ENCODE results near the gene MMP1. TPM values are rescaled to one million over a fixed set of nuclear protein-coding genes. Genes with fewer than 3 reads are reported as not detected.

Gene MMP1
- total RNA-seq, 1 experiment from 2014 or later = not detected

DNA sequence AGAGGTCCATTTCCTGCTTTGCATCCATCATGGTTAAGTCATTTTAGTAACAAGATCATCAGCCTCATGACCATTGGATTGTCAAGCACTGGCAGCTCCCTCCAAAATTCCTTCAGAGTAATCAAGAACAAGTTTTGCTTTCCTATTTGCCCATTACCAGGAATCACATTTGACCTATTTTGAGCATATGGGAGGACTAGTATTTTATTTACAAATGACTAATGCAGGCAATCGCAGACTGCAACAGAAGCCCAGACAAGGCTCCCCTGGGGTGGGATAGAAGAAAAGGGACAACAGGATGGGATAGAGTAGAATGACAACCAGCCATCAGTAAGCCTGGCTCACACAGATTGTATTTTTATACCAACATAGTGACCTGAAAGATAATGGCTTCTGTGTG is 26.6 kb downstream of the MMP1 start:
- Histone ChIP-seq H3K9ac (ENCODE audit: low read length) (no peak overlapping the region), H3K27me3 (ENCODE audit: insufficient read depth, low read length) (no peaks in the 10 kb centered on the region; the same call in 1 of the 2 replicates), H4K20me1 (ENCODE audit: insufficient read depth) (no peaks in the 10 kb centered on the region), H3K79me2 (ENCODE audit: insufficient read depth, low read length) (no peaks in the 10 kb centered on the region), H3K4me1 (ENCODE audit: control insufficient read depth in 1 of 2, insufficient read depth in 2 of 2, low read length in 2 of 2) (no peaks in the 10 kb centered on the region), H2AFZ (ENCODE audit: low read depth, low read length, poor library complexity, severe bottlenecking) (no peak overlapping the region), H3K27ac (ENCODE audit: low read depth, low read length) (no peak overlapping the region), H3K4me2 (ENCODE audit: low read length) (no peak overlapping the region), H3K9me2 (ENCODE audit: insufficient read depth) (no peaks in the 10 kb centered on the region), H3K36me3 (ENCODE audit: control insufficient read depth in 1 of 2, insufficient read depth in 2 of 2, low read length in 2 of 2) (no peaks in the 10 kb centered on the region), H3K4me3 (replicated peaks in 1 of 2; ENCODE audit: low read depth in 1 of 2, low read length in 2 of 2) (no peak overlapping the region), H3K9me3 (ENCODE audit: control insufficient read depth in 1 of 2, insufficient read depth in 1 of 2, low read depth in 1 of 2, low read length in 2 of 2) (no peaks in the 10 kb centered on the region)
- ChIA-PET POLR2A (no interaction called here), CTCF (interaction anchor here (1.6 kb wide), 1 partner anchor 9 kb away, joined by 6 read pairs; the partner anchor contains the start of gene MMP10), RAD21 (ENCODE audit: low non-redundant PET in 1 of 2, low total read pairs in 2 of 2, uncharacterized antibody in 2 of 2, unreplicated experiment in 2 of 2) (no interaction called here)
- ATAC-seq (no peak), DNase-seq (ENCODE audit: low read depth, low spot score) (no peak)
- intact Hi-C loops (cut with micrococcal nuclease) = no loop called here
- TF ChIP-seq, protein P1, sequence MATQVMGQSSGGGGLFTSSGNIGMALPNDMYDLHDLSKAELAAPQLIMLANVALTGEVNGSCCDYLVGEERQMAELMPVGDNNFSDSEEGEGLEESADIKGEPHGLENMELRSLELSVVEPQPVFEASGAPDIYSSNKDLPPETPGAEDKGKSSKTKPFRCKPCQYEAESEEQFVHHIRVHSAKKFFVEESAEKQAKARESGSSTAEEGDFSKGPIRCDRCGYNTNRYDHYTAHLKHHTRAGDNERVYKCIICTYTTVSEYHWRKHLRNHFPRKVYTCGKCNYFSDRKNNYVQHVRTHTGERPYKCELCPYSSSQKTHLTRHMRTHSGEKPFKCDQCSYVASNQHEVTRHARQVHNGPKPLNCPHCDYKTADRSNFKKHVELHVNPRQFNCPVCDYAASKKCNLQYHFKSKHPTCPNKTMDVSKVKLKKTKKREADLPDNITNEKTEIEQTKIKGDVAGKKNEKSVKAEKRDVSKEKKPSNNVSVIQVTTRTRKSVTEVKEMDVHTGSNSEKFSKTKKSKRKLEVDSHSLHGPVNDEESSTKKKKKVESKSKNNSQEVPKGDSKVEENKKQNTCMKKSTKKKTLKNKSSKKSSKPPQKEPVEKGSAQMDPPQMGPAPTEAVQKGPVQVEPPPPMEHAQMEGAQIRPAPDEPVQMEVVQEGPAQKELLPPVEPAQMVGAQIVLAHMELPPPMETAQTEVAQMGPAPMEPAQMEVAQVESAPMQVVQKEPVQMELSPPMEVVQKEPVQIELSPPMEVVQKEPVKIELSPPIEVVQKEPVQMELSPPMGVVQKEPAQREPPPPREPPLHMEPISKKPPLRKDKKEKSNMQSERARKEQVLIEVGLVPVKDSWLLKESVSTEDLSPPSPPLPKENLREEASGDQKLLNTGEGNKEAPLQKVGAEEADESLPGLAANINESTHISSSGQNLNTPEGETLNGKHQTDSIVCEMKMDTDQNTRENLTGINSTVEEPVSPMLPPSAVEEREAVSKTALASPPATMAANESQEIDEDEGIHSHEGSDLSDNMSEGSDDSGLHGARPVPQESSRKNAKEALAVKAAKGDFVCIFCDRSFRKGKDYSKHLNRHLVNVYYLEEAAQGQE (IDR thresholded peaks at IDR 0.05; ENCODE audit: low read depth) = no peak
- no peak for TF ChIP-seq SIN3A (IDR thresholded peaks at IDR 0.05; ENCODE audit: low read depth)
- no peak for TF ChIP-seq POLR2A (IDR thresholded peaks at IDR 0.05; ENCODE audit: borderline replicate concordance, extremely low read depth, insufficient read depth, insufficient read length)
- TF ChIP-seq ZFX (IDR thresholded peaks at IDR 0.05) = no peak
- no peak for TF ChIP-seq YY1 (IDR thresholded peaks at IDR 0.05; ENCODE audit: extremely low read depth, insufficient replicate concordance, low read depth, low read length)
- no peak for TF ChIP-seq POLR2AphosphoS5 (IDR thresholded peaks at IDR 0.05; ENCODE audit: low read depth, low read length)
- no TSS peak for BruUV-seq (replicated peaks)

DNA sequence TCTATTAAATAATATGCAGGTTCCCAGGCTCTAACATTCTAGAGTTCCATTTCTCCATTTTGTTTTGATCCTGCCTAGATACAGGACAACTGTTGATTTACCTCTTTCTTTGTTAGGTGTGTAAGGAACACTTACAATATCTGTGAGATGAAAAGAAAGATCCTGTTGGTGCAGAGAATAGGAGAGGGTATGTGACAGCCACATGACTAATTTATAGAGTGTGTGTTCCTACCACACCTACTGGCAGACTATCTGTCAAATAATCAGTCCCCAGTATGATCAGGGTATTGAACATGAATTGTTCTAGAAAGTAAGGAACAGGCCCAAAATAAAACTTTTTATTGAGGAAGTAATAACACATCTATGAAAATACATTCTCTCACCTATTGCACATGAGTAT is 27.8 kb downstream of the MMP1 start:
- Histone ChIP-seq H3K79me2 (ENCODE audit: insufficient read depth, low read length) (no peaks in the 10 kb centered on the region), H3K27ac (ENCODE audit: low read depth, low read length) (no peak overlapping the region), H2AFZ (ENCODE audit: low read depth, low read length, poor library complexity, severe bottlenecking) (no peak overlapping the region), H3K9ac (ENCODE audit: low read length) (no peak overlapping the region), H3K27me3 (ENCODE audit: insufficient read depth, low read length) (no peaks in the 10 kb centered on the region; the same call in 1 of the 2 replicates), H3K4me1 (ENCODE audit: control insufficient read depth in 1 of 2, insufficient read depth in 2 of 2, low read length in 2 of 2) (no peaks in the 10 kb centered on the region), H3K36me3 (ENCODE audit: control insufficient read depth in 1 of 2, insufficient read depth in 2 of 2, low read length in 2 of 2) (no peaks in the 10 kb centered on the region), H3K4me3 (replicated peaks in 1 of 2; ENCODE audit: low read depth in 1 of 2, low read length in 2 of 2) (no peak overlapping the region), H3K9me2 (ENCODE audit: insufficient read depth) (no peaks in the 10 kb centered on the region), H3K4me2 (ENCODE audit: low read length) (no peak overlapping the region), H4K20me1 (ENCODE audit: insufficient read depth) (no peaks in the 10 kb centered on the region), H3K9me3 (ENCODE audit: control insufficient read depth in 1 of 2, insufficient read depth in 1 of 2, low read depth in 1 of 2, low read length in 2 of 2) (no peaks in the 10 kb centered on the region)
- DNase-seq (ENCODE audit: low read depth, low spot score) = no peak
- no peak for ATAC-seq
- ChIA-PET POLR2A (no interaction called here), RAD21 (ENCODE audit: low non-redundant PET in 1 of 2, low total read pairs in 2 of 2, uncharacterized antibody in 2 of 2, unreplicated experiment in 2 of 2) (no interaction called here), CTCF (no interaction called here)
- BruUV-seq (replicated peaks) = no TSS peak
- intact Hi-C loops (cut with micrococcal nuclease) = no loop called here
- TF ChIP-seq ELF1 (IDR thresholded peaks at IDR 0.05; ENCODE audit: borderline replicate concordance, low read depth) (no peak), POLR2AphosphoS5 (IDR thresholded peaks at IDR 0.05; ENCODE audit: low read depth, low read length) (no peak), ZFX (IDR thresholded peaks at IDR 0.05) (no peak), CBX3 (IDR thresholded peaks at IDR 0.05; ENCODE audit: low read depth) (no peak), SP1 (IDR thresholded peaks at IDR 0.05; ENCODE audit: low read depth) (no peak), FOSL1 (IDR thresholded peaks at IDR 0.05; ENCODE audit: low read depth) (no peak)
